GM08714 (cell line): ENCODE results near the gene CTXN1.

Experiments used
- H3K4me3 ChIP-seq: fragments of 200-500 bp; sonication (Bioruptor generic); 2 replicates; pipeline ENCODE4 v1.5.1; 2014; ENCODE audit warnings: mild to moderate bottlenecking, low read length, inconsistent platforms
- ZNF274 ChIP-seq: IDR thresholded peaks from 2 replicates; pipeline ENCODE4 v1.6.1; 2012; ENCODE audit warnings: mild to moderate bottlenecking, low read depth, low read length

The CTXN1 gene

DNA sequence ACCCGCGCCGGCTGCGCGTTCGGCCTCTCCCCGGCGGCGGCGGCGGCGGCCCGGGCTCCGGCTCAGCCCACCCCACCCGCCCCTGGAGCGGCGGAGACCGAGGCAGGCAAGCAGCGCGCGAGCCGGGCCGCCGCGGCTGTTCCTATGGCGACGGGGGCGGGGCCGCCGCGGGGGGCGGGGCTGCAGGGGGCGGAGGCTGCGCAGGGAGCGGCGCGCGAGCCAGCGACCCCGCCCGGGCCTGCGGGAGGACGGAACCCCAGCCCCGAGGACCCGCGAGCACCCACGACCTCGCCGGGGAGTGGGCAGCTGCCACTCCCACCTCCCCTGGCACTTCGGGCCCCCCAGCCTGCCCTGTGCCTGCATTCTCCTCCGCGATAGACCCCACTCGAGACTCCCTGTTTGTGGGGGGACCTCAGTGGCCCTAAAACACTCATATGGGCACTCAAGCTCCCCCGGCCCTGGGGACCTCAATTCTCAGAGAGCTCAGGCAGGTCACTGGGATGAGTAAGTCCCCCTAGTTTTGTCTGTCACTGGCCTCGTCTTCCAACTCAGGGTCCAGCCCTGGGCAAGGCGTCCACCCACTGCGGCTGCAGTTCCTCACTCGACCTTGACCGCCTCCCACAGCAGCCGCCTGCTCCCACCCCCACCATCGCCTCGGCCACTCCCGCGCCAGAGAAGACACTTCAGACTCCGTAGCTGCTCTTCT is at the start of gene CTXN1:
TSS of gene CTXN1 (minus strand) at position 115 of the 706 bp plus-strand sequence. CDS start 597 bp downstream, outside the sequence.
- TF ChIP-seq ZNF274, result no peak
- no peak within 1 kb of the TSS; the same call in 1 of the 2 replicates for H3K4me3 ChIP-seq

DNA sequence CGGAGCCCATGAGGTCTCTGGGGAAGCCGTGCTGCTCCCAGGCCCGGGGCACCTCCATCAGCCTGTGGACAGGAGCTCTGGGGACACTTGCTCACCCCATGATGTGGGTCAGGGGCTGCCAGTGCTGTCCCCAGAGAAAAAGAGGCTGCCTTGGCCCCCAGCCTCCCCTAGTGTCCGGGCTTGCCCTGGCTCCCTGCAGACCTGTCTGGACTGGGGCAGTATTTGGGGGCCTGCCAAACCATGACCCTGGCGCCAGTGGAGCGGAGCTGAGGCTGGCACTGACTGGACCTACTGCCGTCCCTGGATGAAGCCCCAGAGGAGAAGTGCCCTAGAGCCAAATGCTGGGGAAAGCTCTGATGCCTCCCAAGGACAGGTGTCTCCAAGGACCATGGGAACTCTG is 49.1 kb upstream of the CTXN1 start:
- no peak for TF ChIP-seq ZNF274
- H3K4me3 ChIP-seq, result no peak overlapping the region

DNA sequence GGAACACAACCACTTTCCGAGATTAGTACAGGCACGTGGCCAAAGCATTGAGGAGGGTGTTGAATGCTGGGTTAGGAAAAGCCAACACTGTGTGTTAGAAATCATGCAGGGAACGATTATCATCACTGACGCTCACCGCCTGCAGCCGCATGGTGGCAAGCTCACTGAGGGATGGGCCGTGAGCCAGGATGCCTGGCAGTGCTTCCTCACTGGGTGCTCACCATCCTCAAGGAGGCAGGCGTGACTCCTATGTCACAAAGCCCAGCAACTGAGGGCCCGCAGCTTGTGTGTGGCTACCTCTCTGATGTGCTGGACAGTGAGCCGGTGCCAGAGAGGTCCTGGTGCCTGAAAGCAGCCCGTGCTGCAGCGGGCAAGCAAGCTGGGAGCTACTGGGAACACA is 47.9 kb upstream of the CTXN1 start:
- TF ChIP-seq ZNF274, result no peak
- H3K4me3 ChIP-seq, result no peak overlapping the region

DNA sequence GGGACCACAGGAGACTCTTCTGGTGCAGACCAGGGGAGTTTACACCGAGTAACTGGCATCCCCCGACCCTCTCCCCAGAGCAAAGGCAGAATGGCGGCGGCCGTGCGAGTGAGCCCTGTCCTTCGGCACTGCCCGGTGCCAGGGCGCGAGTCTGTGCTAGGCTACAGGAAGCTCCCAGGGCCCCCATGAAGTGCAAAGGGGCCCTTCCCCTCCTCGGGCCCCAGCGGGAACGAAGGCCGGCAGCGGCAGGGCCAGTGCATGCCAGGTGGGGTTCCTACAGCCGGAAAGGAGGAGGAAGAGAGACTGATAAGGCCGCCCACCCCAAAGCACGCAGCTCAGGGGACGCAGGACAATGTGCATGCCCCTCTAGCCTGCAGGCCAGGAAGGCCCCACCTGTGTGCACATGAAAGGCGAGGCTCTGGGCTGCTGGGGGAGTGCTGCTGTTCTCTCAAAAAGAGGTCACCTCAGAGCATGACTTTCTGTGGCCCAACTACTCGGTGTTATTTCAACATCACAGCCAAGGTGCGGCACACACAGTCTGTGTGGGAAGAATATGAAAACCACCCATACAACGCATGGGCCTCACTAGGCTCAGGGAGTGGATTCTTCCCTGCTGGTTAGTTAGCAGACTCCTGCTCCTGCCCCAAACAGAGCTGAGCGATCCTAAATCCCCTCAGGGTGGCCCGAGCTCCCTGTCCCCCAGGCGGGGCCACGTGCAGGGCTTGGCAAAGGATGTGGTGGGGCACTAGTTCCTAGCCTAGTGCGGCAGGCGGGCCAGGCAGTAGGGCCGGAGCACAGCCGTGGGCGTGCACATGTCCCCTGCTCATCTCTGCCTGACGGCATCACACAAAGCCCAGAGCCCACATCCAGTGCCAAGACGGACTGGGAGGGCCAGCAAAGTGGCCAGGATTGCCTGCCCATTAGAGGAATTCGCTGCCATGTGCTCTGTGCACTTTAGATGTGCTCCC is 45.9 kb upstream of the CTXN1 start:
- no peak for TF ChIP-seq ZNF274
- H3K4me3 ChIP-seq, result no peak overlapping the region

DNA sequence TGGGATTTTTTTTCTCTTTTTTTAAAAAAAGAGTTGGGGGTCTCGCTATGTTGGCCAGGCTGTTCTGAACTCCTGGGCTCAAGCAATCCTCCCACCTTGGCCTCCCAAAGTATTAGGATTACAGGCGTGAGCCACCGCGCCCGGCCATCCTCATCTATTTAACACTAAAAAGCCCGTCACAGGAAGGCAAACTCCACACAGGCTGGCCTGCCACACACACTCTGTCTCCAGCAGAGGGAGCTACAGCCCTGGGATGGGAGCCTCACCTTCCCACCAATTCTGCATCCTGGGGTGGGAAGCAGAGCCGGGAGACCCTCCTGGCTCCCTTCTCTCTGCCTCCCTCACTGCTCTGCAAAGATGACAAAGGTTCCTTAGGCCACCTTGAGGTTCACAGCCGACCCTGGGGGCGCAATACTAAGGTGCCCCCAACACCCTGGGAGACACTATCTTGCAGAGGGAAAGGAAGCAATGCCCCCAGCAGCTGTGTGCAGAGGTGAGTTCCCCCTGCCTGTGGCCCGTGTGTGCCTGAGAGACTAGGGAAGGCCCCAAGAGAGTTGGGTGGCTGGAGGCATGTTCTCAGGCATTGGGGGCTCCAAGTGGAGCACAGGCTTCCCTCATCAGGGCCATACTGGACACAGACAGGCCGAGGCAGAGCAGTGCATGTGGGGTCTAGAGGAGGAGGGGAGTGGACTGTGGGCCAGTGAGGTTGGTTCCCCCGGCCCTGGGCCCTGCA is 44.9 kb upstream of the CTXN1 start:
- no peak overlapping the region for H3K4me3 ChIP-seq
- no peak for TF ChIP-seq ZNF274

DNA sequence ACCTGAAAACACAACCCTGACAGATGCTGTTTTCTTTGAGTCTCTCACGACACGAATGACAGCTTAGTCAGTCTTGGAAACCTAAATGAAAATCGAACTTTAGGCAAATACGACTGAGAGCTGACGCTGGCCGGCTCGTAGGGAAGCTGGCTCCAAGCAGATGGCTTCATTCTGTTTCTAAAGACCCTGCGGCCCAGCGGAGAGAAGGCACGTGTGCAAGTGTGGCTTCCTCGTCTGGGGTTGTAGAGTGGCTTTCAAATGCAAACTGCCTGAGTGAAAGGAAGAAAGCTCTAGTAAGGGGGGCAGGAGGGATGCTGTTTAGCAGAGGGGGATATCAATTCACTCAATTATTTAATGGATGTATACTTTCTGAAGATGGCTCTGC is 43.6 kb upstream of the CTXN1 start:
- no peak overlapping the region for H3K4me3 ChIP-seq
- no peak for TF ChIP-seq ZNF274

DNA sequence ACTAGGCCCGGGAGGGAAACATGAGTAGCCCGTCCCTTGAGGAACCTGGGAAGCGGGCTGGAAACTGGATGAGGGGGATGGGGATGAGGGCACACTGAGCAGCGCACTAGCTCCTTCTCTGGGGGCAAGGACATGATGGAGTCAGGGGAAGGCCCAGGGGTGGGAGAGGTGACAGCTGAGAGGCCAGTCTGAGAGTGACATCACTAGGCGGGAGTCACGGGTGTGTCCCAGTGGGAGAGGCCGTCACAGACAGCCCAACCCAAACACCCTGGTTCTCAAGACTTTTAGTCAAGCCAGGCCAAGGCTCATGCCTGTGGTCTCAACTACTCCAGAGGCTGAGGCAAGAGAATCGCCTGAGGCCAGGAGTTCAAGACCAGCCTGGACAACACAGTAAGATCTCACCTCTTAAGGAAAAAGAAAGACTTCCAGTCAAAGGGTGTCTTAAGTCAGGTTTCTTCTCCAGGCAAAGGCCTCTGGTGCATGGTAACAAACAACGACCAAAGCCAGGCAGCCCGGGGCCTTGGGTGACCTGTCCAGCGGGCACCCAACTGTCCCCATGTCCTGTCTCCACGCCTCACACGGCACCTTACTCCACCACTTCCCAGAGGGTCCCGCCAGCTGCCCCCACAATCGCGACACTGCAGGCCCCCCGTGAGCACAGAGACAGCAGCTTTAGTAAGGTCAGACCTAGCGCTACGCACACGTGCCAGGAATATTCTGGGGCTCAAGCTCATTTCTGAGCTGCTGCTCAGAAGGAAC is 43.0 kb upstream of the CTXN1 start:
- no peak overlapping the region for H3K4me3 ChIP-seq
- no peak for TF ChIP-seq ZNF274

DNA sequence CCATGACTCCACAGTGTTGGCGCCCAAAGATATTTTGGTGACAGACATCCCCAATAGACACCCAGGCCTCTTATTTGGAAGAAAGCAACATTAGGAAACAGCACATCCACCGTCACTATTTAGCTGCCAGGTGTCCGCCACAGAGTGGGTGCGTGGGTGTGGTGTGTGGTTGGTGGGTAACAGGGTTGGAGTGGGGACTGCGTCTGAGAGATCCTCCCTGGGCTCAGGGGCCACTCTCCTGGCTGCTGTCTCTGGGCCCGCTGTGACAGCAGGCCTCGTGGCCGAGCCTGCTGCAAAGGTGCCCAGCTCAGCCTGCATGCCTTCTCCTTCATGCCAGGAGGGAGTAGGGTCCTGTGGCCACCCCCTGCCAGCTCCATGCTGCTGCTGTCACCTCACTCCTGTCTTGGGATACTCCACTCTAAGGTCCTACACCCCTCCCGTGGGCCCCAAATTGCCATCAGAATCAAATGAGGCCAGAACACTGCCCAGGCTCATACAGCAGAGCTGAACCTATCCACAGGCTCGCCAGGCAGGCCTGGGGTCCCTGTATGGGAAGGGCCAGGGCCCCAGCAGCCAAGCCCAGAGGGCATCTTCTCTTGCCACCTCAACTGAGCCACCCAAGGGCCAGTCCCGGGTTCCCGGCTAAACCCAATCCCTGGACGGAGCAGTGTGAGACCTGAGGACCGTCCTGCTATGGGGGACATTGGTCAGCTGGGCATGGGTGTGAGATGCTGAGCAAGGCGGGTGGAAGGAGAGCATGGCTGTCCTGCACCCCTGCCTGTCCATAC is 42.3 kb upstream of the CTXN1 start:
- H3K4me3 ChIP-seq, result no peak overlapping the region
- TF ChIP-seq ZNF274, result no peak

DNA sequence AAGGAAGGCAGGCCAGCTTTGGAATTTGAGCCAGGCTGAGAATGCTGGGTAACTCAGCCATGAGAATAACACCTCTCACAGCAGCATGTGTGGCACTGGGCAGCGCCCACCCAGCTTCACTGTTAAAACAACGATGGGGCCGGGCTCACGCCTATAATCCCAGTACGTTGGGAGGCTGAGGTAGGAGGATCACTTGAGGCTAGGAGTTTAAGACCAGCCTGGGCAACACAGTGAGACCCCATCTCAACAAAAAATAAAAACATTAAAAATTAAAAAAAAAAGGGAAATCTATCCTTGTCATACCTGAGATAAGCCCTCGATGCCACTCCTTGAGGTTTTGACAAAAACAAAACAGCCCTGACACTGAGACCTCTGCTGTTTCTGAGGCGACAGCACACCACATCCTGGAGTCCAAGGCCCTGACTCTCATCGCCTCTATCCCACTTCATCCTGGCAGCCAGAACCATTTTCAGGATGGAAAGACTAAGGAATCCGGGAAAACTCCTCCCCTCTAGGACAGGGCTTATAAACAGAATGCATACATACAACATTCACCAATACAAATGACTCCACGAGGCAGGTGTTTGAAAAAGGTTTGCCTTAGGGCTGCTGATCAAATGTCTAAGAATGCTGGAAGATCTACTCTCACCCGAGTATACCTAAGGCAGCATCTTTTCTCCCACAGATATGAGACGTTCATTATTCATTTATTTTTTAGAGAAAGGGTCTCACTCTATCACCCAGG is 40.2 kb upstream of the CTXN1 start:
- no peak for TF ChIP-seq ZNF274
- H3K4me3 ChIP-seq, result no peak overlapping the region

DNA sequence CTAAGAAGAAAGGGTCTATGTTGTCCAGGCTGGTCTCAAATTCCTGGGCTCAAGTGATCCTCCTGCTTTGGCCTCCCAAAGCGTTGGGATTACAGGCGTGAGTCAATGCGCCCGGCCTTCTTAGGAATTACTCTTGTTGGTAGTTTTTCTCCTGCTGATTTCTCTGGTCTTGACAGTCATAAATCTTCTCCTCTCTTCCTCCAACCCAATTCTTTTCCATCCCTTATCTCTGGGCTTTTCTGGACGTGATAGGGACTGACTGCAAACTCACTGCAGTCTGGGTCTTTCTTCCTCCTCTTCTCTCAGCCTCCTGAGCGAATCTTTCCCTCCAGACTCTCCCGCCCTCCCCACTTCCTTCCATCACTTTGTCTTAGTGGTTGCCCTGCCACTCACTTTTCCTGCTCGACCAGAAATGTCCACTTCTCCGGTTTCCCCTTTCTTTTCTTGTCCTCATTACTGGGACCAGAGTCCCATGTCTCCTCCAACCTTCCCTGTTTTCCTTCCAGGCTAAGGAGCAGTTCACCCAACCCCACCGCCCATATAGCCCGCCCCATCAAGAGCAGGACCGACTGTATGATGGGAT is 39.4 kb upstream of the CTXN1 start:
- H3K4me3 ChIP-seq, result no peak overlapping the region
- no peak for TF ChIP-seq ZNF274

DNA sequence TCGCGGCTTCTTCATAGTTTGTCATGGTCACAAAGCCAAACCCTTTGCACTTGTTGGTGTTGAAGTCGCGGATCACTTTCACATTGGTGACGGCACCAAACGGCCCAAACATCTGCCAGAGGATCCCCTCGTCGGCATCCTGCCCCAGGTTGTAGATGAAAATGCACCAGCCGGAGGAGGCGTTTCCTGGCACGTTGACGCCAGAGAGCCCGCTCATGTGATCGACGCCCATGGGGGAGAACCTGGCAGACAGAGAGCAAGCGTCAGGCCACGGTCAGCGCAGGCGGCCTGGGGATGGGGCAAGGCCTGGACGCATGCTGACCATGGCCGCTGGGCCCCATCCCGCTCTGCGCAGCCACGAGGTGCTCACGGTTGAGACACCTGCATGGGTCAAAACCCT is 37.6 kb upstream of the CTXN1 start:
- no peak overlapping the region for H3K4me3 ChIP-seq
- TF ChIP-seq ZNF274, result no peak
